Gastroesophageal sphincter (tissue), 4 donors: ENCODE measurements around the gene HS3ST4. TPM values are rescaled to one million over a fixed set of nuclear protein-coding genes. Genes with fewer than 3 reads are reported as not detected.

Experiments
- ATAC-seq: fragments of 150-250 bp; one replicate; pipeline ENCODE4 v1.9.1; 2016; ENCODE audit warnings: mild to moderate bottlenecking, moderate library complexity
- H3K27ac ChIP-seq, 4 donors: fragments of 200-600 bp; sonication (generic) in 3 of 4; 1 replicate in 3 of 4; 2 replicates in 1 of 4; pipeline ENCODE4 v1.5.1; 2016 to 2019
- H3K27me3 ChIP-seq: fragments of 200-600 bp; sonication (generic); one replicate; pipeline ENCODE4 v1.5.1; 2019
- H3K36me3 ChIP-seq, 2 donors: fragments of 200-600 bp; sonication (generic); one replicate each; pipeline ENCODE4 v1.5.1; 2019; ENCODE audit warnings: control low read depth in 1 of 2
- H3K4me1 ChIP-seq, 3 donors: fragments of 200-600 bp; sonication (generic); 1 replicate in 2 of 3; 2 replicates in 1 of 3; pipeline ENCODE4 v1.5.1; 2016 to 2019; ENCODE audit warnings: control low read depth in 2 of 3
- H3K4me3 ChIP-seq, 2 donors: fragments of 200-600 bp; sonication (generic); one replicate each; pipeline ENCODE4 v1.5.1; 2019; ENCODE audit warnings: mild to moderate bottlenecking in 1 of 2, moderate library complexity in 1 of 2
- H3K9me3 ChIP-seq, 3 donors: fragments of 200-600 bp; sonication (generic); one replicate each; pipeline ENCODE4 v1.5.1; 2017 to 2019; ENCODE audit warnings: control low read depth in 2 of 3
- CTCF ChIP-seq, 4 experiments: fragments of 200-600 bp in 2 of 4; fragments of 450-650 bp in 2 of 4; sonication (generic) in 1 of 4; IDR thresholded peaks; one replicate each; pipeline ENCODE4 v1.5.1; 2017 to 2019; ENCODE audit warnings: antibody characterized with exemption in 4 of 4, mild to moderate bottlenecking in 2 of 4, moderate library complexity in 2 of 4
- EP300 ChIP-seq: sonication (generic); formaldehyde crosslinking; IDR thresholded peaks from one replicate; pipeline ENCODE4 v1.6.1; 2017; ENCODE audit warnings: antibody characterized with exemption, mild to moderate bottlenecking
- POLR2A ChIP-seq, 2 donors: fragments of 450-650 bp; IDR thresholded peaks; one replicate each; pipeline ENCODE4 v1.6.1; 2017; ENCODE audit warnings: antibody characterized with exemption in 2 of 2, mild to moderate bottlenecking in 2 of 2, moderate library complexity in 1 of 2
- POLR2AphosphoS5 ChIP-seq: sonication (generic); formaldehyde crosslinking; IDR thresholded peaks from one replicate; pipeline ENCODE4 v1.6.1; 2017; ENCODE audit warnings: antibody characterized with exemption
- WGBS, 2 donors: methylation state at CpG; one replicate each; pipeline ENCODE4 v1.1.5; 2018; ENCODE audit warnings: low coverage in 1 of 2; 5-methylcytosine and 5-hydroxymethylcytosine counted together
- total RNA-seq, 4 donors: library from RNA; depleted of rRNA; stranded (reverse); fragments of >200 nt; gene quantifications; one replicate each; pipeline ENCODE4 v1.1.0, GENCODE V29; 2016

The HS3ST4 gene
- total RNA-seq, 4 donors from 2014 or later, result 0.12 TPM; not detected in 3

- no peaks in the 10 kb centered on the region for H3K4me1 ChIP-seq
- 51 to 63% methylated on average over 4 of the region's 4 CpGs for WGBS, 2 donors
- no peaks in the 10 kb centered on the region for H3K36me3 ChIP-seq
- no peak overlapping the region for H3K27ac ChIP-seq
- ATAC-seq, result no peak
- H3K9me3 ChIP-seq, result peaks cover 0 to 6% (median 0%) of the 10 kb centered on the region in 3 donors
- no peak overlapping the region for H3K4me3 ChIP-seq
- H3K27me3 ChIP-seq, result no peaks in the 10 kb centered on the region
- TF ChIP-seq CTCF (IDR thresholded peaks at IDR 0.05) (no peak), POLR2A (IDR thresholded peaks at IDR 0.05) (no peak)
These were observed 285.4 kb downstream of the HS3ST4 start for GRCh38 chr16:25977121-25977520.

GRCh38 chr16:25978218-25978617 is 286.5 kb downstream of the HS3ST4 start:
- no peak for ATAC-seq
- no peaks in the 10 kb centered on the region for H3K36me3 ChIP-seq

DNA sequence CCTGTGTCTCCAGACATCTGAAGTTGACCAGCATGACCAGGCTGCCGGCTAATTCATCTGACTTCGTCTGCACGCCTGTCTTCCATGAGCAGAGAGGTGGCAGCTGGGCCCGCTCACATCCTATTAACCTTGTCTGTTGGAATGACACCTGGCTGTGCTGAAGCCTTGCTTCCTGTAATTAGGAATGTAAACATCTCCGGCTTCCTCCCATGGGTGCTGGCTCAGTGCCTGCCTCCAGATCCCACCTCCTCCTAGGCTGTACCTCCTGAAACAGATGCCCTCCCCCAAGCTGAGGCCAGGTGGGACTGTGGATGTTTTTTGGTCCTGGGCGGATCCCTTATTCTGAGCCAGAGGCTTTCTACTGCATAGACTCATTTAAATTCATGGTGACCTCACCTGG is 296.3 kb downstream of the HS3ST4 start:
- no peaks in the 10 kb centered on the region for H3K4me1 ChIP-seq
- no peaks in the 10 kb centered on the region for H3K36me3 ChIP-seq
- no peak for TF ChIP-seq CTCF (IDR thresholded peaks at IDR 0.05)
- TF ChIP-seq EP300, result no peak
- TF ChIP-seq POLR2A (IDR thresholded peaks at IDR 0.05), result no peak
- TF ChIP-seq POLR2AphosphoS5, result no peak
- H3K4me3 ChIP-seq, result no peak overlapping the region
- no peak for ATAC-seq
- WGBS, 2 donors, result 23 to 25% methylated on average over 2 to 5 of the region's 6 CpGs
- no peaks in the 10 kb centered on the region for H3K9me3 ChIP-seq
- H3K27me3 ChIP-seq, result peaks cover 3% of the 10 kb centered on the region
- no peak overlapping the region for H3K27ac ChIP-seq

More at GRCh38 chr16:25978218-25978617, 286.5 kb downstream of the HS3ST4 start:
- H3K27me3 ChIP-seq, result no peaks in the 10 kb centered on the region
- H3K27ac ChIP-seq, result no peak overlapping the region
- TF ChIP-seq POLR2A (IDR thresholded peaks at IDR 0.05) (no peak), POLR2AphosphoS5 (no peak), CTCF (IDR thresholded peaks at IDR 0.05) (no peak), EP300 (no peak)
- no peak overlapping the region for H3K4me3 ChIP-seq
- no peaks in the 10 kb centered on the region for H3K4me1 ChIP-seq
- no peaks in the 10 kb centered on the region for H3K9me3 ChIP-seq

DNA sequence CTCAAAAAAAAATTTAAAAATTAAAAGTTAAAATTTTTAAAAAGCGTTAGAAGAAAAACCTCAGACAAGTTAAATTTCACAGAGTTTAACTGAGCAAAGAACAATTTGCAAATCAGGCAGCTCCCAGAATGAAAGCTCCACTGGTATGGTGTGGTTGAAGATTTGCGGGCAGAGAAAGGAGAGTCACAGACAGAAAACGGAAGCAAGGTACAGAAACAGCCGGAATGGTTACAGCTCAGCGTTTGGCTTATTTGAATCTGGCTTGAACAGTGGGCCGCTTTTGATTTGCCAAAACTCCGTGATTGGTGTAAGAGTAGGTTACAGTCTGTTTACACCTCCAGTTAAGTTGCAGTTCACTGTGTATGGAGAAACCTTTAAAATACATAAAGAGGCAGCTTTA is 297.1 kb downstream of the HS3ST4 start:
- Histone ChIP-seq H3K4me3 (no peak overlapping the region), H3K9me3 (no peaks in the 10 kb centered on the region), H3K36me3 (no peaks in the 10 kb centered on the region), H3K4me1 (no peaks in the 10 kb centered on the region), H3K27ac (no peak overlapping the region), H3K27me3 (peaks cover 3% of the 10 kb centered on the region)
- TF ChIP-seq POLR2AphosphoS5, result no peak
- TF ChIP-seq EP300, result no peak
- TF ChIP-seq POLR2A (IDR thresholded peaks at IDR 0.05), result no peak
- TF ChIP-seq CTCF (IDR thresholded peaks at IDR 0.05), result no peak
- 55 to 72% methylated on average over 4 to 7 of the region's 7 CpGs for WGBS, 2 donors
- ATAC-seq, result no peak

DNA sequence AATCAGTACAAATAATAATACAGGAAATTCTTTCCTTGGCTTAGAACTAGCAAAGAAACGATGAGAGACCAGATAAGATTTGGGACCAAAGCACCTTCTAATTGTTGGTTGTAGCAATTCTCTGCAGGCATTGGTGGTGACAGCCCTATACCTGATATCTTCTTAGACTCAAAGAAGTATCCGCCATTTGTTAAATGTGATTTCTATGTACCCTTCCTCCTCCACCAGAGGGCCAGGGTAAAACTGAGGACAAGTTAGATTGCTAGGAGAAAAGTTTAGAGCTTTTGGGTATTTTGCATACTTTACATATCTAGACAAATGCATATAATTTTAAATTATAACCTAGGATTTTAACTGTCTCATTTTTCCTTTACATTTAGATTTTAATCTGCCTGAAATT is 304.3 kb downstream of the HS3ST4 start:
- Histone ChIP-seq H3K36me3 (no peaks in the 10 kb centered on the region), H3K27me3 (no peaks in the 10 kb centered on the region), H3K4me3 (no peak overlapping the region), H3K9me3 (no peaks in the 10 kb centered on the region), H3K27ac (no peak overlapping the region), H3K4me1 (no peaks in the 10 kb centered on the region)
- ATAC-seq, result no peak
- 72 to 73% methylated on average over 2 of the region's 2 CpGs for WGBS, 2 donors
- no peak for TF ChIP-seq EP300
- TF ChIP-seq POLR2AphosphoS5, result no peak
- no peak for TF ChIP-seq POLR2A (IDR thresholded peaks at IDR 0.05)
- TF ChIP-seq CTCF (IDR thresholded peaks at IDR 0.05), result no peak
